GM10248 (cell line): ENCODE data around the gene SOX18.

ENCODE experiments used
- CTCF ChIA-PET: fragments of 300-600 bp; sonication (Branson Sonifier 250); formaldehyde crosslinking; extraction: SDS; loops from one replicate; lab custom pipeline; 2021; ENCODE audit warnings: antibody characterized with exemption; lab: Yijun Ruan, JAX
- POLR2A ChIA-PET: fragments of 350-650 bp; sonication (Branson Sonifier 250); formaldehyde crosslinking; extraction: SDS; loops from one replicate; lab custom pipeline; 2020; ENCODE audit warnings: antibody characterized with exemption; lab: Yijun Ruan, JAX
- DNase-seq: peaks from one replicate; pipeline ENCODE4 v3.0.0; 2012; ENCODE audit errors: extremely low spot score
- TF ChIP-seq, protein P1 (sequence below): IDR thresholded peaks from 2 replicates; pipeline ENCODE4 v1.5.1; 2012; ENCODE audit warnings: mild to moderate bottlenecking, low read depth; ENCODE audit errors: extremely low read depth, missing control alignments, control extremely low read depth

SOX18 gene

DNA sequence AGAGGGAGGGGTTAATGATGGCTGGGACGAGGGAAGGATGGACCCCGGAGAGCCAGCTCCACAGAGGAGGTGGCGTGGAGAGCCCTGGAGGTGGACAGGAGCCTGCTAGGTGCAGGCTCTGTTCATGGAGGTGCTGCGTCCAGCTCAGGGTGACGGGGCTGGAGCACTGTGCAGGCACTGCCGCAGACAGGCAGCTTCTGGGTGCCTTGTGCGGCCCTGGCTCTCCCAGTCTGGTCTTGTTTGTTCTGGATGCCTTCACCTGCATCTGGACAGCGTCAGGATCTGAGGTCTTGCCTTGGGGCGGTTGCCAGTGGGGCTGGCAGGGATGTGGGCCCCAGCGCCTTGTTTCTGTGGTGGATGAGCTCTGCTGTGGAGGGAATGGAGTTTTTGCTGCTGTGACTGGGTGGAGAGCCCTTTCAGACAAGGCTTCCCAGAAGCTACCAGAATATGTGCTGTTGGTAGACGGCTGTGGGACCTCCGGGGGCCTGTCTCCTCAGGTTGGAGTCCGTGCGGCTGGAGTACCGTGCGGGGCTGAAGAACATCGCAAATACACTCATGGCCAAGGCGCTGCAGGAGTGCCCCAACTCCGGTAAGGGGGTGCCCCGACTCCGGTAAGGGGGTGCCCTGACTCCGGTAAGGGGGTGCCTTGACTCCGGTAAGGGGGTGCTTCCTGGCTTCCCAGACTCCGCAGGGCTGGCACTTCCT, 21.3 kb downstream of the SOX18 start:
- POLR2A ChIA-PET = interaction anchor here (1.1 to 1.7 kb wide), 2 partner anchors 8 to 28 kb away, joined by 3 to 8 read pairs; partner anchors contain the start of gene C20orf204
- TF ChIP-seq, protein P1, sequence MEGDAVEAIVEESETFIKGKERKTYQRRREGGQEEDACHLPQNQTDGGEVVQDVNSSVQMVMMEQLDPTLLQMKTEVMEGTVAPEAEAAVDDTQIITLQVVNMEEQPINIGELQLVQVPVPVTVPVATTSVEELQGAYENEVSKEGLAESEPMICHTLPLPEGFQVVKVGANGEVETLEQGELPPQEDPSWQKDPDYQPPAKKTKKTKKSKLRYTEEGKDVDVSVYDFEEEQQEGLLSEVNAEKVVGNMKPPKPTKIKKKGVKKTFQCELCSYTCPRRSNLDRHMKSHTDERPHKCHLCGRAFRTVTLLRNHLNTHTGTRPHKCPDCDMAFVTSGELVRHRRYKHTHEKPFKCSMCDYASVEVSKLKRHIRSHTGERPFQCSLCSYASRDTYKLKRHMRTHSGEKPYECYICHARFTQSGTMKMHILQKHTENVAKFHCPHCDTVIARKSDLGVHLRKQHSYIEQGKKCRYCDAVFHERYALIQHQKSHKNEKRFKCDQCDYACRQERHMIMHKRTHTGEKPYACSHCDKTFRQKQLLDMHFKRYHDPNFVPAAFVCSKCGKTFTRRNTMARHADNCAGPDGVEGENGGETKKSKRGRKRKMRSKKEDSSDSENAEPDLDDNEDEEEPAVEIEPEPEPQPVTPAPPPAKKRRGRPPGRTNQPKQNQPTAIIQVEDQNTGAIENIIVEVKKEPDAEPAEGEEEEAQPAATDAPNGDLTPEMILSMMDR = no peak
- no peak for DNase-seq
- CTCF ChIA-PET = interaction anchor here (1.0 to 3.1 kb wide), 5 partner anchors 10 to 50 kb away, joined by 3 to 31 read pairs (median 3); partner anchors contain the start of genes C20orf204 and SAMD10

DNA sequence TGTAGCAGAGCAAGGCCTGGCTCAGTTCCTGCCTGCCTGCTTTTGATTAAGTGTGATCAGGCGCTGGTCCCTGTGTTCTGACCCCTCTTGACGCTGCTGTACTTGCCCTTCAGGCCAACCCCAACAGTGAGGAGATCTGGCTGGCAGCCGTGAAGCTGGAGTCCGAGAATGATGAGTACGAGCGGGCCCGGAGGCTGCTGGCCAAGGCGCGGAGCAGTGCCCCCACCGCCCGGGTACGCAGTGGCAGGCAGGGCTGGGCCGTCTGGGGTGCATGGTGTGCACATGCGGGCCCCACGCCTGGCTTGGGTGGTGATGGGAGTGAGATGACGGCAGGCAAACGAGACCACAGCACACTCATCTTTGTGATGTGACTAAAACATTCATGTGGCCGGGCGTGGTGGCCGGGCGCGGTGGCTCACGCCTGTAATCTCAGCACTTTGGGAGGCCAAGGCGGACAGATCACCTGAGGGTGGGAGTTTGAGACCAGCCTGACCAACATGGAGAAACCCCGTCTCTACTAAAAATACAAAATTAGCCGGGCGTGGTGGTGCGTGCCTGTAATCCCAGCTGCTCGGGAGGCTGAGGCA, 23.5 kb downstream of the SOX18 start:
- no peak for DNase-seq
- TF ChIP-seq, protein P1 = no peak
- ChIA-PET CTCF (interaction anchor here (1.4 to 2.1 kb wide), 3 partner anchors 13 to 52 kb away, joined by 3 to 9 read pairs (median 7); no protein-coding TSS in a partner anchor), POLR2A (no interaction called here)

DNA sequence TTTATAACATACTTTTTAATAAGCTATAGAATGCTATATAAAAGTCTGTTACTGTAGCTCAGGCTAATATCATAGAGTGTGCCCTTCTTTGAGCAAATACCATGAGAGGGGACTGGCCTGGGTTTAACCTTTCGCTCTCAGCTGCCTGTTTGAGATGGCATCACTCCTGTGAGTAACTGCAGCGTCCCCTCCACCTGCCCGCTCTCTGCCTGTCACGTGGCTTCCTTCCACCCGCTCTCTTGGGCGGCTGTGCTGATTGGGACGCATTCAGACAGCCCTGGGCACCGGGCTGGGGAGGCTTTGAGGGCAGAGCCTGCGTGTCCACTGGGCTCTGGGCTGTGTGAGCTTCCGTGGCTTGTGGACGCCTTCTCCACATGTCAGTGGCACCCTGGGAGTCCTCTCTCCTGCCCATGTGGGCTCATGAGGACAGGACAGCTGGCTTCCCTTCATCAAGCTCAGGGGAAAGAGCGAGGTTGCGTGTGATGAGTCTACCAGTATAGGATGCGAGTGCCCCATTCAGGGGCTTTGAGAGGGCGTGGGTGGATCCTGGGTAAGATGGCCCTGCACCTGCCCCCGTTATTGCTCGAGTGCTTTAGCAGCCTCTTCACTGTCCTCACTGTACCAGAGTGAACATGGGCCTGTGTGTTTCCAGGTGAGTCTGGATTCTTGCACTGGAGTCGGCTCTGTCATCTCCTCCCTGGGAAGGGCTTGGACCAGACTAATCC, 24.2 kb downstream of the SOX18 start:
- POLR2A ChIA-PET = no interaction called here
- TF ChIP-seq, protein P1 = no peak
- no peak for DNase-seq
- CTCF ChIA-PET = interaction anchor here (1.4 to 2.1 kb wide), 2 partner anchors 14 to 42 kb away, joined by 3 to 9 read pairs; no protein-coding TSS in a partner anchor

DNA sequence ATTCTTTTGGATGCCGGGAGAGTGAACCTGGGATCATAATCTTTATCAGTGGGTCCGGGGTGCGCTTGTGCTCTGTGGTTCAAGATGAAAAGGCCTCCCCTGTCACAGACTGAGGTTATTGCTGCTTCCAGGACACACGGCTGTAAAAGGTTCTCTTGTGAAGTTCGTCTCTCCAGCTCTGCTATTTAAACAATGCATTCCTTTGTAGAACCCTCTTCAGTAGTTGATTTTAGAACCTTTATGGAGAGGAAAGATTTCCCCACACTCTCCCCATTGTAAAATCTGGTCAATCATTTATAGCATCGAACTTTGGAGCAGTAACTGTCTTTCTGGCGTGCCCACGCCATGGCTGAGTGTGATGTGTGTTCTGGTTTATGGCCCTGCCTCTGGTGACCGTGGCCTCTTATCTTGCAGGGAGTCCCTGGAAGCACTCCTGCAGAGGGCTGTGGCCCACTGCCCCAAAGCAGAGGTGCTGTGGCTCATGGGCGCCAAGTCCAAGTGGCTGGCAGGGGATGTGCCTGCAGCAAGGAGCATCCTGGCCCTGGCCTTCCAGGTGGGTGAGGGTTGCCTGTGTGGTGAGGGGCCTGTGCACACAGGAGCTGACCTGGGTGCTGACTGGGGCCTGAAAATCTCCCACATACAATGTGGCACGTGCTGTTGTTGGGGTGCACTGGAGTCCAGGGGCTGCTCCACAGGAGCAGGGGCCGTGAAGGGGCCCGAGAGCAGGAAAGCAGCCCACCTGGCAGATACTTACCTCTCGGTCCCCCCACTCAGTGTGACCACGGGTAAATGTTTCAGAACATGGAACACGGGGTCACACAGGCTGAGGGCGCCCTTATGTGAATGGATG, 25.1 kb downstream of the SOX18 start:
- CTCF ChIA-PET = interaction anchor here (1.4 to 2.1 kb wide), 2 partner anchors 14 to 41 kb away, joined by 3 to 9 read pairs; no protein-coding TSS in a partner anchor
- no peak for DNase-seq
- POLR2A ChIA-PET = no interaction called here
- TF ChIP-seq, protein P1 = no peak

DNA sequence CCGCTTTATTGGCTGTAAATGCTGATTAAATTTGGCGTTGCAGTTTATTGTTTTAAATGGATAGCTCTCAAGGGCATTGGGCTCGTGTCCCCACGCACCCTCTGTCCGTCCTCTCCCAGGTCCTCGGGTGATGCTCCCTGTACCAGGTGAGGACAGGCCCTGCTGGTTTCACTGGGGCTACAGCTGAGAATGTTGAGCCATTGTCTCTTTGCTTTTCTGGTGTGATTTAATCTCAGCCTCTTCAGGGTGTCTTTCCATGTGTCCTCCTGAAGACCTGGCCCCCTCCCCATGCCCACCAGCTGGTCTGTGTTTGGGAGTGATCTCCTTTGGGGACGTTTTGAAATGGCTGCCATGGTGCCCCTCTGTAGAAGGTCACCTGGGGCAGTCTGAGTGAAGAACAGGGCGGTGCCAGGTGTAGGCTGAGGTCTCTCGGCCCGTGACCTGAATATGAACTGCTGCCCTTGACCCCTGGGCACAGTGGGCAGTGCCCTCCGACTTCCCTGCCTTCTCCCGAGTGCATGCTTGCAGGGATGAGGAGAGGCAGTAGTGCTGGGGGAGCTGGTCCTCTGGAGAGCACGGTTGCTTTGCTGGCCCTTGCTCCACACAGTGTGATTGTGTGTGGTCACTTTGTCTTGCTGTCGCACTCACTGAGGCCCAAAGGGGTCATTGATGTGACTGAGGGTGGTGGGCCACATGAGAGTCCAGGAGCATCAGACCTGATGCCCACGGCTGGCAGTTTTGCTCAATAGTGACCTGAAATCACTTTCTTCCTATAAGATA, 25.9 kb downstream of the SOX18 start:
- ChIA-PET CTCF (interaction anchor here (2.1 kb wide), 1 partner anchor 15 kb away, joined by 9 read pairs; no protein-coding TSS in a partner anchor), POLR2A (no interaction called here)
- TF ChIP-seq, protein P1 = no peak
- no peak for DNase-seq
